HepG2 (cell line): ENCODE results near the gene RIMBP2. TPM values are rescaled to one million over a fixed set of nuclear protein-coding genes. Genes with fewer than 3 reads are reported as not detected.

Experiments
- ATAC-seq: fragments of 200-7000 bp; cut with Tn5 transposase; 3 replicates; pipeline ENCODE4 v1.9.1; 2020; ENCODE audit warnings: mild to moderate bottlenecking, moderate library complexity
- BruUV-seq: library from RNA; stranded (reverse); fragments of 400-500 nt; replicated peaks from 2 replicates; lab custom pipeline; 2021; lab: Mats Ljungman, UMichigan
- CTCF ChIA-PET: fragments of 300-600 bp; formaldehyde crosslinking; extraction: SDS; loops from one replicate; lab custom pipeline; 2021; ENCODE audit warnings: low total read pairs, inconsistent platforms, low intra/inter-chr PET ratio; lab: Yijun Ruan, JAX
- POLR2A ChIA-PET: fragments of 350-600 bp; sonication (Branson Sonifier 250); formaldehyde crosslinking; loops from one replicate; lab custom pipeline; 2020; ENCODE audit warnings: antibody characterized with exemption, inconsistent platforms; lab: Yijun Ruan, JAX
- DNase-seq: peaks from one replicate; pipeline ENCODE4 v3.0.0-alpha.2; 2015; ENCODE audit warnings: low spot score
- FAIRE-seq: peaks from 3 replicates; lab custom pipeline; 2011; peaks lifted over from hg19 to GRCh38; lab: Jason Lieb, UNC
- H2AFZ ChIP-seq: one replicate; pipeline ENCODE4 v1.6.1; 2011; ENCODE audit warnings: low read length, inconsistent platforms
- H3K27ac ChIP-seq: fragments of 300-600 bp; 3 replicates; pipeline ENCODE4 v1.8.0; 2011; ENCODE audit warnings: mixed run types, mild to moderate bottlenecking, mixed read lengths, low read length, inconsistent platforms; ENCODE audit not compliant: insufficient read depth; ENCODE audit errors: extremely low read length
- H3K27me3 ChIP-seq, 2 experiments: fragments of 200-600 bp in 1 of 2; 2 replicates in 1 of 2; 3 replicates in 1 of 2; pipeline versions ENCODE4 v1.6.0 to v1.8.0; 2011; ENCODE audit warnings: low read length in 2 of 2, mild to moderate bottlenecking in 2 of 2, moderate library complexity in 2 of 2, inconsistent platforms in 1 of 2; ENCODE audit not compliant: insufficient read depth in 2 of 2, control insufficient read depth in 1 of 2
- H3K36me3 ChIP-seq, 2 experiments: fragments of 200-600 bp in 1 of 2; replicated peaks in 1 of 2; 2 replicates in 1 of 2; 3 replicates in 1 of 2; pipeline versions ENCODE4 v1.5.1 to v1.8.0; 2011; ENCODE audit warnings: low read length in 2 of 2, inconsistent platforms in 1 of 2; ENCODE audit not compliant: insufficient read depth in 2 of 2, control insufficient read depth in 1 of 2
- H3K4me1 ChIP-seq: 2 replicates; pipeline ENCODE4 v1.5.1; 2012; ENCODE audit warnings: low read length, inconsistent platforms; ENCODE audit not compliant: insufficient read depth
- H3K4me2 ChIP-seq: 2 replicates; pipeline ENCODE4 v1.6.0; 2011; ENCODE audit warnings: low read depth, low read length, inconsistent platforms
- H3K4me3 ChIP-seq, 3 experiments: fragments of 200-600 bp in 1 of 3; sonication (generic), shearing (Covaris generic) in 1 of 3; replicated peaks in 1 of 3; 2 replicates each; pipeline ENCODE4 v1.5.1; 2011 to 2016; ENCODE audit warnings: low read length in 3 of 3, inconsistent platforms in 2 of 3, low read depth in 2 of 3, mild to moderate bottlenecking in 2 of 3, control low read depth in 1 of 3, mixed read lengths in 1 of 3; ENCODE audit not compliant: insufficient read depth in 1 of 3
- H3K79me2 ChIP-seq: one replicate; pipeline ENCODE4 v1.6.1; 2011; ENCODE audit warnings: low read length, inconsistent platforms; ENCODE audit not compliant: insufficient read depth
- H3K9ac ChIP-seq: 2 replicates; pipeline ENCODE4 v1.6.0; 2011; ENCODE audit warnings: mild to moderate bottlenecking, low read depth, low read length, inconsistent platforms; ENCODE audit not compliant: insufficient read depth
- H3K9me3 ChIP-seq: 2 replicates; pipeline ENCODE4 v1.5.1; 2012; ENCODE audit warnings: mild to moderate bottlenecking, low read length
- H4K20me1 ChIP-seq: 2 replicates; pipeline ENCODE4 v1.6.0; 2011; ENCODE audit warnings: inconsistent platforms, mild to moderate bottlenecking, low read length, moderate library complexity; ENCODE audit not compliant: insufficient read depth
- AHDC1 ChIP-seq: sonication (generic); formaldehyde crosslinking; IDR thresholded peaks from 2 replicates; pipeline ENCODE4 v1.5.1; 2020; ENCODE audit warnings: mild to moderate bottlenecking, missing genetic modification reagents, borderline replicate concordance
- CCAR2 ChIP-seq: fragments of 200-400 bp; formaldehyde crosslinking; optimal IDR thresholded peaks from 2 replicates; pipeline ENCODE3; 2018; ENCODE audit warnings: low read depth, mild to moderate bottlenecking, low read length, moderate library complexity
- ELF3 ChIP-seq: IDR thresholded peaks from 2 replicates; pipeline ENCODE4 v1.6.1; 2016; ENCODE audit warnings: missing genetic modification reagents, missing compliant biosample characterization
- ETV5 ChIP-seq: IDR thresholded peaks from 2 replicates; pipeline ENCODE4 v1.6.1; 2018; ENCODE audit warnings: missing biosample characterization, missing genetic modification reagents, inconsistent platforms, borderline replicate concordance
- GABPB1 ChIP-seq: IDR thresholded peaks from 2 replicates; pipeline ENCODE4 v1.6.1; 2016; ENCODE audit warnings: mild to moderate bottlenecking, missing genetic modification reagents, moderate library complexity, missing compliant biosample characterization
- KDM5B ChIP-seq: sonication (generic); formaldehyde crosslinking; IDR thresholded peaks from 2 replicates; pipeline ENCODE4 v1.4.0; 2020; ENCODE audit warnings: missing genetic modification reagents, mild to moderate bottlenecking, borderline replicate concordance
- PAWR ChIP-seq: sonication (generic); formaldehyde crosslinking; IDR thresholded peaks from 2 replicates; pipeline ENCODE4 v1.4.0; 2020; ENCODE audit warnings: missing genetic modification reagents, mild to moderate bottlenecking, borderline replicate concordance
- RORA ChIP-seq: sonication (generic); formaldehyde crosslinking; IDR thresholded peaks from 2 replicates; pipeline ENCODE4 v1.5.0; 2020; ENCODE audit warnings: mild to moderate bottlenecking, missing genetic modification reagents, moderate library complexity
- SAFB2 ChIP-seq: sonication (generic); formaldehyde crosslinking; IDR thresholded peaks from 2 replicates; pipeline ENCODE4 v1.5.1; 2020; ENCODE audit warnings: missing genetic modification reagents, low read depth, mild to moderate bottlenecking, borderline replicate concordance
- TCF12 ChIP-seq, 2 experiments: fragments of 450-650 bp in 1 of 2; sonication (generic) in 1 of 2; formaldehyde crosslinking in 1 of 2; IDR thresholded peaks; 2 replicates each; pipeline versions ENCODE4 v1.6.1 to v1.8.0; 2017 to 2022; ENCODE audit warnings: antibody characterized with exemption in 1 of 2, mild to moderate bottlenecking in 1 of 2, missing genetic modification reagents in 1 of 2, moderate library complexity in 1 of 2
- ZNF292 ChIP-seq: sonication (generic); formaldehyde crosslinking; IDR thresholded peaks from 2 replicates; pipeline ENCODE4 v1.8.1; 2022; ENCODE audit warnings: mild to moderate bottlenecking, low read depth, missing genetic modification reagents, borderline replicate concordance
- ZNF644 ChIP-seq: IDR thresholded peaks from 2 replicates; pipeline ENCODE4 v1.6.1; 2016; ENCODE audit warnings: low read depth
- ZNF776 ChIP-seq: sonication (generic); formaldehyde crosslinking; IDR thresholded peaks from 2 replicates; pipeline ENCODE4 v1.4.0; 2020; ENCODE audit warnings: mild to moderate bottlenecking, missing genetic modification reagents
- WGBS: methylation state at CpG from one replicate; pipeline ENCODE4 v1.1.6; 2017; ENCODE audit warnings: low lambda C conversion rate; 5-methylcytosine and 5-hydroxymethylcytosine counted together
- in situ Hi-C: cut with HindIII; loops from 2 replicates; pipeline ENCODE4 v1.10.0; 2017; ENCODE audit warnings: low pct_unique_long_range_greater_than_20kb; ENCODE audit not compliant: extremely low pct_ligation_motif_present
- intact Hi-C: fragments of 100-400 bp; cut with micrococcal nuclease; formaldehyde crosslinking; loops from one replicate; pipeline ENCODE4 v1.10.0; 2022; ENCODE audit not compliant: unreplicated experiment
- polyA plus RNA-seq, 8 experiments: library from polyadenylated mRNA; depleted of rRNA in 3 of 8; stranded (reverse) in 7 of 8; unstranded in 1 of 8; fragments of >200 nt; fragmentation: Illumina TruSeq in 4 of 8; extraction: Trizol in 4 of 8; gene quantifications; 2 replicates each; pipeline versions ENCODE4 v1.2.1 to v1.2.3, GENCODE V29; 2011 to 2016; ENCODE audit warnings: low read depth in 4 of 8, missing spikeins in 1 of 8, mixed read lengths in 1 of 8; ENCODE audit not compliant: insufficient read depth in 1 of 8
- total RNA-seq, 5 experiments: library from RNA; depleted of rRNA; stranded (reverse); fragments of >200 nt; fragmentation: Illumina TruSeq; extraction: Trizol; gene quantifications; 2 replicates each; pipeline ENCODE4 v1.2.3, GENCODE V29; 2016; ENCODE audit warnings: low read depth in 1 of 5
- TF ChIP-seq, protein P1 (sequence below): sonication (generic); formaldehyde crosslinking; IDR thresholded peaks from 2 replicates; pipeline ENCODE4 v1.8.0; 2023; ENCODE audit warnings: mild to moderate bottlenecking, missing genetic modification reagents

The RIMBP2 gene
- total and polyA plus RNA-seq, 2 of the 13 experiments (the other 11 are each of a cell fraction or from before 2014, with no cell fraction given), result 0.03 TPM; not detected in 1

DNA sequence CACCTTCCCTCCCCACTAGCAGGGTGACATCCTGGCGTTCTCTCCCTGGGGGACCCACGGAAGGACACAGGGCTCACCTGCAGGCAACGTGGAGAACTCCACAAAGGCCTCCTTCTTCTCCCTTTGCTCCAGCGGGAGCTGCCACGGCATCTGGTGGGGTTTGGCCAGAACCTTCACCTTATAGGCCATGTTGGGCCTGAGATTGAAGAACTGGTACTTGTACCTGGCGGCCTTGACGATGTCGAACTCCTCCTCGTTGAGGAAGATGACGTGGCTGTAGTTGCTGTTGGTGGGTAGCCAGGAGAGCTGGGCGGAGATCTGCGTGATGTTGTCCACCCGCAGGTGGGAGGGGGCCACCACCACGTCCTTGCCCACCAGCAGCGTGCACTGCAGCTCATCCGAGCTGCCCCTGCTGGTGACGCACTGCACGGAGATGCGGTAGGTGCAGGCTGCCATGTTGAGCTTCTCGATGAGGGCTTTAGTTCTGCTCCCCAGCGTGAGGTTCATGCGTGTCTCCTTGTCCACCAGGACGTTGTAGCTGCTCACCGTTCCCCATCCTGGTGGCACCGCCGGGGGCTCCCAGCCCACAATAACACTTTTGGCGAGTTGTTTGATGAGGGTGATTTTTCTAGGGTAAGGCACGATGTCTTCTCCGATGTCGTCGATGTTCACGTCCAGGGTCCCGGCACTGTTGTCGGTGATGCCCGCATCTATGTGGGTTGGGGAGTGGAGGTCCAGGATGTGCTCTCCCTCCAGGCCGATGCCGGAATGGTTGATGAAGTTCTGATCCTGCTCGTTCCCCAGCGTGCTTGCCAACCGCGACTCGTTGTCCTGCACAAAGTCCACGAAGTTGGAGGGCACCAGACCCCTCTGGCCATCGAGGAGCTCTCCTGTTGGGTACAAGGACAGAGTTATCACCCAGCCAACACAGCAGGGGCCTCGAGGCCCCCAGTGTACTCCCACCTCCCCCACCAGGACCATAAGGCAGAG, 274.0 kb downstream of the RIMBP2 start:
- TF ChIP-seq ZNF644, result no peak
- no peak for TF ChIP-seq TCF12 (IDR thresholded peaks at IDR 0.05)
- TF ChIP-seq TCF12 (CRISPR knock-in tag; IDR thresholded peaks at IDR 0.05), result no peak
- TF ChIP-seq ZNF776 (CRISPR knock-in tag), result no peak
- no peak for TF ChIP-seq ZNF292 (CRISPR knock-in tag)
- TF ChIP-seq SAFB2 (CRISPR knock-in tag), result no peak
- TF ChIP-seq PAWR, result no peak
- no peak for TF ChIP-seq ETV5 (CRISPR knock-in tag)
- no peak for TF ChIP-seq AHDC1 (CRISPR knock-in tag)
- TF ChIP-seq KDM5B (CRISPR knock-in tag), result no peak
- no peak for TF ChIP-seq ELF3 (CRISPR knock-in tag)
- no peak for TF ChIP-seq GABPB1 (CRISPR knock-in tag)
- TF ChIP-seq, protein P1, sequence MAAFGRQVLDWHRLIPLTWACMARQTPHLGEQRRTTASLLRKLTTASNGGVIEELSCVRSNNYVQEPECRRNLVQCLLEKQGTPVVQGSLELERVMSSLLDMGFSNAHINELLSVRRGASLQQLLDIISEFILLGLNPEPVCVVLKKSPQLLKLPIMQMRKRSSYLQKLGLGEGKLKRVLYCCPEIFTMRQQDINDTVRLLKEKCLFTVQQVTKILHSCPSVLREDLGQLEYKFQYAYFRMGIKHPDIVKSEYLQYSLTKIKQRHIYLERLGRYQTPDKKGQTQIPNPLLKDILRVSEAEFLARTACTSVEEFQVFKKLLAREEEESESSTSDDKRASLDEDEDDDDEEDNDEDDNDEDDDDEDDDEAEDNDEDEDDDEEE (CRISPR knock-in tag), result no peak
- TF ChIP-seq CCAR2, result no peak
- TF ChIP-seq RORA, result no peak
- in situ Hi-C loops, result no loop called here
- no peak overlapping the region for H3K4me3 ChIP-seq
- peaks cover 3 to 15% of the 10 kb centered on the region in 2 experiments; a peak in 2 of 5 replicates for H3K27me3 ChIP-seq
- ATAC-seq, result no peak
- ChIA-PET CTCF (no interaction called here), POLR2A (no interaction called here)
- FAIRE-seq, result no peak
- intact Hi-C loops, result no loop called here
- no peaks in the 10 kb centered on the region for H3K9me3 ChIP-seq
- no peaks in the 10 kb centered on the region for H3K36me3 ChIP-seq
- H2AFZ ChIP-seq, result no peak overlapping the region
- 54% methylated on average over 22 of the region's 45 CpGs for WGBS
- no peaks in the 10 kb centered on the region for H3K4me1 ChIP-seq
- H3K79me2 ChIP-seq, result no peaks in the 10 kb centered on the region
- H3K27ac ChIP-seq, result no peak overlapping the region
- no peaks in the 10 kb centered on the region for H4K20me1 ChIP-seq
- BruUV-seq, result no TSS peak
- no peak for DNase-seq
- no peak overlapping the region for H3K4me2 ChIP-seq
- no peak overlapping the region for H3K9ac ChIP-seq
